GM12878 (cell line): ENCODE data around the gene PMIS2. TPM values are rescaled to one million over a fixed set of nuclear protein-coding genes. Genes with fewer than 3 reads are reported as not detected.

ENCODE experiments used
- BCLAF1 ChIP-seq: fragments of 450-650 bp; IDR thresholded peaks from 2 replicates; pipeline ENCODE4 v1.6.1; 2017; ENCODE audit warnings: antibody characterized with exemption, mild to moderate bottlenecking, moderate library complexity
- IRF3 ChIP-seq: fragments of 450-650 bp; IDR thresholded peaks from 2 replicates; pipeline ENCODE4 v1.6.1; 2014; ENCODE audit warnings: mild to moderate bottlenecking
- PBX3 ChIP-seq: IDR thresholded peaks from 2 replicates; pipeline ENCODE4 v1.6.1; 2011; ENCODE audit warnings: mild to moderate bottlenecking, low read depth, low read length, moderate library complexity; ENCODE audit not compliant: insufficient replicate concordance
- SMAD1 ChIP-seq: fragments of 450-650 bp; IDR thresholded peaks from 2 replicates; pipeline ENCODE4 v1.6.1; 2018; ENCODE audit warnings: mild to moderate bottlenecking, low read depth; ENCODE audit not compliant: partially characterized antibody
- ZNF592 ChIP-seq: fragments of 450-650 bp; IDR thresholded peaks from 2 replicates; pipeline ENCODE4 v1.6.1; 2017; ENCODE audit warnings: mild to moderate bottlenecking, moderate library complexity
- polyA plus RNA-seq, 11 experiments: library from polyadenylated mRNA; depleted of rRNA in 4 of 11; unstranded in 6 of 11; stranded (reverse) in 5 of 11; fragments of >200 nt; fragmentation: Nextera tagmentation in 4 of 11; fragmentation: Illumina TruSeq in 1 of 11; extraction: Ambion mirVana in 4 of 11; extraction: Trizol in 1 of 11; gene quantifications; 1 replicate in 1 of 11; 2 replicates in 10 of 11; pipeline versions ENCODE4 v1.2.1 to v1.2.3, GENCODE V29; 2011 to 2016; ENCODE audit warnings: inconsistent platforms in 2 of 11, missing spikeins in 2 of 11, low read depth in 1 of 11
- total RNA-seq, 4 experiments: library from RNA; depleted of rRNA in 3 of 4; stranded (reverse); fragments of >200 nt in 3 of 4; fragmentation: Illumina TruSeq in 1 of 4; extraction: Trizol in 1 of 4; gene quantifications; 2 replicates each; pipeline versions ENCODE4 v1.2.1 to v1.2.3, GENCODE V29; 2013 to 2021

Gene PMIS2
- total and polyA plus RNA-seq, 10 of the 15 experiments (the other 5 are each of a cell fraction or from before 2014, with no cell fraction given) = not detected

GRCh38 chr19:35618857-35619256 lies 32.9 kb downstream of the PMIS2 start (continued):
- TF ChIP-seq ZNF592 (no peak), BCLAF1 (no peak), SMAD1 (no peak), IRF3 (no peak), PBX3 (no peak)
